ENCODE data around the gene MLLT11.

Gene MLLT11, protein sequence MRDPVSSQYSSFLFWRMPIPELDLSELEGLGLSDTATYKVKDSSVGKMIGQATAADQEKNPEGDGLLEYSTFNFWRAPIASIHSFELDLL

DNA sequence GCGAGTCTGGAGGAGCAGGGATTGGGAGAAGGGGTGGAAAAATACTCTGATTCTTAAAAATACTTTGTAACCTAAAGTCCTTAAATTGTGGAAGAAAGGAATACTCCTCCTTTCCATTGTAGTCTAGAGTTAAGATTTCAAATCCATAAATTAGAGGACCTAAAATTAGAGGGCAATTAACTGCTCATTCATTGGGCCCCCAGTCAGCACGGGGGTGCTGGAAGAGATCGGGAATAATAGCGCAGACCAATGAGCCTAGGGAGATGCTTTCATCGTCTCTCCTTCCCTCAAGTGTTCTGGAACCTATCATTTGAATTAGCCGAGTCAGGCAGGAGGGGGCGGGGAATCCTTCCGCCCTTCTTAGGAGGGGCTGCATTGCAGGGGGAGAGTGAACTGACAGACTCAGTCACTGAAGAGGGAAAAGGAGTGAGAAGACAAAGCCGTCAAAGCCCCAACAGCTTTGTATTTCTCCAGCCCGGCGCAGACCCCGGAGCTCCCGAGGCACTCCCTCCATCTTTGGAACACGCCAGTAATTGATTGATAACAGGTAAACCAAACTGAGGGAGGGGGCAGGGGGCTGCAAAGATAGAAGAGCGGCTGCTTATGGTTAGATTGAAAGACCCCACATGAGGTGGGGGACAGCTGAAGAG lies at the start of gene MLLT11:
TSS of gene MLLT11 (plus strand) at position 391 of the 650 bp plus-strand sequence. CDS start 6,828 bp downstream, outside the sequence.
- DNase-seq: no peak

DNA sequence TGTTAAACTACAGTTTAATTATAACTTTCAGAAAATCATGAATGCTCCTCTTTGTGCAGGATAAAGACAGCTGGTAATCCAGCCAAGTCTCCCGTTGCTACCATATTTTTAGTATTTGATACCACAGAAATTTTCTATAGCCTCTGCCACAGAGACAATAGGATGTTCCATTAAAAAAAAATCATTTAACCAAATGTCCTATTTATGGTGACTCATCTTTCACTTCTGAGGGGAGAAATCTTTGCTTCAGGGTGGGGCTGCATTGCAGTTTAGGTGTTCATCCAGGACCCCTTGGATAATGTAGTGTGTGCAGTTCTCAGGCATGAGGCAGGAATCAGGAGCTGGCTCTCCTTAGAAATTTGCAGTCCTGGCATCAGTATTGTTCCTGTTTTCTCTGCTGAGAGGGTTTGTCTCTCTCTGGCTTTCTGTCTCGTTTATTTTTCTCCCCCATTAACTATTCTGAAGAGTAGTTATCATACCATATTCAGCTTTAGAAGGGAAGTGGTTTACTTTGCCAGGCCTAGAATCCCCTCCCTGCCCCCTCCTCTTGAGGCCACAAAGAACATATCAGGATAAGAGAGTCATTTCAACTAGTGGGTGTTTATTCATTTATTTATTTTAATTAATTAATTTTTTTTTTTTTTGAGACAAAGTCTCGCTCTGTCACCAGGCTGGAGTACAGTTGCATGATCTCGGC lies 48.9 kb upstream of the MLLT11 start:
- no peak for DNase-seq

DNA sequence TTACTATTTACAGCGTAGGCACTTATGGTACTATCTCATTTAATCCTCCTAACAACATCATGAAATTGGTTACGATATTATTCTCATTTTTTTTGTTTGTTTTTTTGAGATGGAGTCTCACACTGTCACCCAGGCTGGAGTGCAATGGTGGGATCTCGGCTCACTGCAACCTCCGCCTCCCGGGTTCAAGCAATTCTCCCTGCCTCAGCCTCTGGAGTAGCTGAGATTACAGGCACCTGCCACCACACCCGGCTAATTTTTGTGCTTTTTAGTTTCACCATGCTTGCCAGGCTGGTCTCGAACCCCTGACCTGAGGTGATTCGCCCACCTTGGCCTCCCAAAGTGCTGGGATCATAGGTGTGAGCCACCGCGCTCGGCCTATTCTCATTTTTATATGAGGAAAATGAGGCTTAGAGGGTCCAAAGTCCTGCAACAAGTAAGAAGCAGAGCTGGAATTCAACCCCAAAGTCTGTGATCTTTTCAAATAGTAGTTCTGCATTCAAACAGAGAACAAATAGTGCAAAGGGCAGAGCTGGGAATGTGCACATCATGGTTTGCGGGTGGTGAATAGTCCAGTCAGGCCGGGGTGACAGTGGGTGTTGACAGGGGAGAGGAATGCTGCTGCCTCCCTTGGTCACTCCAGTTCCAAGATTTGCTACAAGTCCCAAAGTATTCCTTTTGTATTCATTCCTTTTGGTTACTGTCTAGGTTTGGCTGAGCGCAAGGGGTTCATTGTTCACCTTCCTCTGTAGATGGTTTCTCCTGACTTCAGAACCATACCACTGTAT lies 47.3 kb upstream of the MLLT11 start:
- DNase-seq: no peak

DNA sequence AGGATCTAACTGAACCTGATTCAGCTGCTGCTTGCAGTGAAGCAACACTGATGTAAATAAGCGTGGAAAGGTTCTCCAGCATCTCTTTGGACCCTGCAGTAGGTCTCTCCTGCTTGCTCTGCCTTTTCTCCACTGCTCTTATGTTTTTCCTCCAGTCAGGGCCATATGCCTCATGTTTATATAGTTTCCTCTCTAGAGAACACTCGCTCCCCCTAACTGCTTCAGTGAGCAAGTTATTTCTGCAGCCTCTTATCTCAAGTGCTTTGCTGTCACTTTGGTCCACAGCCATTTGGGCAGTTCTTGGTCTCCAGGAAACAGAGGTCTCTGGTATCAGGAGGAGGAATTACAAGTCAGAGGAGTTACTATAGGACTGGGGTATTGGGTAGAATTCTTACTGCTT lies 46.7 kb upstream of the MLLT11 start:
- no peak for DNase-seq

DNA sequence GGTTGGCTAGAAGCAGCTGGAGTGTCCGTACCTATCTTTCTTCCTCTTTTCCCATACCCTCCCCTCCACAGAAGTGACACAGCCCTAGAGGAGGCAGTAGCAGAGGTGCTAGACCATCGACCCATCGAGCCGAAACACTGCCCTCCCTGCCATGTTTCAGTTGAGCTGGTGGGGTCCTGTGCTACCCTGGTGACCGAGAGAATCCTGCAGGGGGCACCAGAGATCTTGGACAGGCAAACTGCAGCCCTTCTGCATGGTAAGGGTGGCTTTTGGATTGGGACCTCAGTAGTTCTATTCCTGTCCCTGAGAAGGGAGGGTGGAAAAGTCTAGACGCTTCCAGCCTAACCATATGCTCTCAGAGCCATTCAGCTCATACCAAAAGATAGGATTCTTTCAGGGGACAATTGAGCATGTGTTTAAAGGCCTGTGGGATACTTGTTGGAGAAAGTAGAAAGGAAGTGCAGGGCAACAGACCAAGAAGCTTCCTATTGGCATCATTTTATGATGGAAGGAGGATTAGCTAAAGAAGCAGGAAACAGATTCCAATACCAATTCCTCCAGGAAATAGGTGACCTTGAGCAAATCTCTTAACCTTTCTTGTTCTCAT lies 35.6 kb upstream of the MLLT11 start:
- DNase-seq: peak; percentile 86

DNA sequence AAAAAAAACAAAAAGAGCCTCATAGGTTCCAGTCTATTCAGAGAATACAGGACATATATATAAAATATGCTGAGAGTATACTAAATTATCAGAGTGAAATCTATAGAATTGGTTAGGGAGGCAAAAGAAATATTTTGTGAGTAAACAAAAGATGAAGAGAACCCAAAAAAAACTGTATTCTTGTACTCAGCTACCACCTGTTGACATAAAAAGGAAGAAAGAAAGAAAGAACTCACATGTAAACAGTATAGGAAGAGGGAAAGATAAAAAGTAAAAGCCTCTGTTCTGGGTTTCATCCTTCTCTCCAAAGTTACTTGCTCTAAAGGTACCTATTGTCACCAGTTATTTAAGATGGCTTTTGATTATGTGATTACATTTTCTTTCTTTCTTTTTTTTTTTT lies 33.7 kb upstream of the MLLT11 start:
- DNase-seq: no peak

DNA sequence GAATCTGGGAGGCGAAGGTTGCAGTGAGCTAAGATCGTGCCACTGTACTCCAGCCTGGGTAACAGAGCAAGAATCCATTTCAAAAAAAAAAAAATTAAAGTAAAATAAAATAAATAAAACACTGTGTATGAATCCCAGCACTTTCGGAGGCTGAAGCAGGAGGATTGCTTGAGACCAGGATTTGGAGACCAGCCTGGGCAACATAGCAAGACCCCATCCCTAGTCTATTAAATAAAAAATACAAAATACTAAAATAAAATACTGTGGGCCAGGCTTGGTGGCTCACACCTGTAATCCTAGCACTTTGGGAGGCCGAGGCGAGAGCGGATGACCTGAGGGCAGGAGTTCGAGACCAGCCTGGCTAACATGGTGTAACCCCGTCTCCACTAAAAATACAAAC lies 28.0 kb upstream of the MLLT11 start:
- no peak for DNase-seq

DNA sequence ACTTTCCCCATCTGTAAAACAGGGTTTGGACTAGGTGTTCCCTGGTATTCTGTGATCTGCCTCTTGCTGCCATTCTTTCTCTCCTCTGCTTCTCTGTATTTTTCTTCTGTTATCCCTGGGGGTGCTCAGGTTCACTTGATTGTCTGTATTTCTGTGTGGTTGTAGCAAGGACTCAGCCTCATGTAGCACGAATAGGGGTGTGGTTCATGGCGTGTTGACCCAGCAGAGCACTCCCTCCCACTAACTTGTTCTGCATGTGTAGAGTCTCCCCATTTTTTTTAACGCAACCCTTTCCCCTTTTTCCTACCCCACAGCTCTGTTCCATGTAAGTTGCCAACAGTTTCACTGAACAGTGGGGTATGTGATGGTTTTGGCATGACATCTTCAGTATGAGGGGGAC lies 25.0 kb upstream of the MLLT11 start:
- DNase-seq: no peak

DNA sequence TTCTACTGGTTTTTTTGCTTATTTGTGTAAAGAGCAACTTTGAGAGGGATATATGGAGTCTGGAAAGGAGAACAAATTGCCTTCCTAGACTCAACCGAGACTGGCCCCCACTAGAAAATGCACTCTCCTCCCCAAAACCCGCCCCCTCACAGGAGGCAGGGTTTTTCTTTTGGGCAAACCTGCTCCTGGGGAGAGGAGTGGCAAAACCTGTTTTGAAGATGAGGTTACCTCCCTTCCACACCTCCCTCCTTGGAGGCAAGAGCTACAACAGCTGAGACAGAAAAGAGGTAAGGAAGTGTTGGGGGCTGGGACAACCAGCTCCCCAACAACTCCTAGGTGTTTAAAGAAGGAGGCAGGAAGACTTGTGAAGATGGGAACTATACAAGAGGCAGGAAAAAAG lies 23.8 kb upstream of the MLLT11 start, which contains the start of gene BNIPL:
TSS of gene BNIPL (plus strand) at position 231 of the 400 bp plus-strand sequence. CDS start at position 371, 140 bp downstream.
- DNase-seq: no peak

DNA sequence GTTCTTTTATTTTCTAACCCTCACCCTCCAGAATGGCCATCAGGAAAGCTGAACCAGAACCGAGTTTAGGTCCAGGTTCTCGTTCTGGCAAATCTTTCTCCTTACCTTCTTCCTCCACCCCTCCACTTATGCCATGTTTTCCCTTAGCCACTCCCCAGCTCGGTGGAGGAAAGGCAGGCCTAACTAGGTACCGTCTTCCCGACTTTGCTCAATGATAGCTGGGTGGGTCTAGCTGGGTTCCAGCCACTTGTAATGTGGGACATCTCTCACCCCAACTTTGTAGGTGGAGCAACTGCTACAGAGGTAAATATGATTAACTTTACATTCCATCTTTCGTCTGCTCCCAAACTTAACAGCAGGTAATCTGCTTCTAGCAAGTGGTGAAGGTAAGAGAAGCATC lies 23.2 kb upstream of the MLLT11 start:
- no peak for DNase-seq

DNA sequence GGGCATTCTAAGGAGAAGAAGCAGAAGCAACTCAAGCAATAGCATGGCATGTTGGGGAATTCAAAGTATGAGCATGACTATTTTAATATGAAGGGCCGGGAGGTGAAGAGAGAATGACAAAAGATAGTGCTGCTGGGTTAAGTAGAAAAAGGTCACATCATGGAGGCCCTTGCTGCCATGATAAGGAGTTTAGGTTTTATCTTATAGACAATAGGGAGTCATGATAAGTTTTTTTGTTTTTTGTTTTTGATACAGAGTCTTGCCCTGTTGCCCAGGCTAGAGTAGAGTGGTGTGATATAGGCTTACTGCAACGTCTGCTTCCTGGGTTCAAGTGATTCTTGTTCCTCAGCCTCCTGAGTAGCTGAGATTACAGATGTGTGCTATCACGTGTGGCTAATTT lies 20.7 kb upstream of the MLLT11 start:
- no peak for DNase-seq

DNA sequence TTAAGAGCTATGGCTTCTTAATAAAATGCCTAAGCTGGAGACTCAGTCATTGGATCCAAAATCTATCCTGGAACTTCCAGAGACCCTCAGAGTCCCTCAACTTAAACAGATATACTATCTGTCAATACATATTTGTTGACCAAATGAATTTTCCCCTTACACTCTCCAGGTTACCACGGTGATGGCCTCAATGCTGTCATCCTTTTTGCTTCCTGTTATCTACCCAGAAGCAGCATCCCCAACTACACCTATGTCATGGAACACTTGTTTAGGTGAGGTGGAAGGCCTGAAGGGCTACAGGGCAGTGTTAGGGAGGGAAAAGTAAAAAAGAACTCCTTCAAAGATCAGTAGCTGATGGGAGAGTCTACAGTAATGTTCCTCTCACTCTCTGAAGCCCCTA lies 17.0 kb upstream of the MLLT11 start:
- no peak for DNase-seq

DNA sequence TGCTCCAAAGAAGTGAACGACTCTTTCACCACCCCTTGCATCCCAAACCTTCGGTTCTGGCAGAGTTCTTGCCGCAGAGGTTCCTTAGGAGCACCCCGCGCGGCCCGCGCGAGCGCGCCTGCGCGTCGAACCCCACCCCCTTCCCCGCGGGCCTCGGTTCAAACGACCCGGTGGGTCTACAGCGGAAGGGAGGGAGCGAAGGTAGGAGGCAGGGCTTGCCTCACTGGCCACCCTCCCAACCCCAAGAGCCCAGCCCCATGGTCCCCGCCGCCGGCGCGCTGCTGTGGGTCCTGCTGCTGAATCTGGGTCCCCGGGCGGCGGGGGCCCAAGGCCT lies 12.6 kb upstream of the MLLT11 start, which contains the start of gene C1orf56:
TSS of gene C1orf56 (plus strand) at position 161 of the 334 bp plus-strand sequence. CDS start at position 258, 97 bp downstream.
- peak; percentile 59 for DNase-seq

DNA sequence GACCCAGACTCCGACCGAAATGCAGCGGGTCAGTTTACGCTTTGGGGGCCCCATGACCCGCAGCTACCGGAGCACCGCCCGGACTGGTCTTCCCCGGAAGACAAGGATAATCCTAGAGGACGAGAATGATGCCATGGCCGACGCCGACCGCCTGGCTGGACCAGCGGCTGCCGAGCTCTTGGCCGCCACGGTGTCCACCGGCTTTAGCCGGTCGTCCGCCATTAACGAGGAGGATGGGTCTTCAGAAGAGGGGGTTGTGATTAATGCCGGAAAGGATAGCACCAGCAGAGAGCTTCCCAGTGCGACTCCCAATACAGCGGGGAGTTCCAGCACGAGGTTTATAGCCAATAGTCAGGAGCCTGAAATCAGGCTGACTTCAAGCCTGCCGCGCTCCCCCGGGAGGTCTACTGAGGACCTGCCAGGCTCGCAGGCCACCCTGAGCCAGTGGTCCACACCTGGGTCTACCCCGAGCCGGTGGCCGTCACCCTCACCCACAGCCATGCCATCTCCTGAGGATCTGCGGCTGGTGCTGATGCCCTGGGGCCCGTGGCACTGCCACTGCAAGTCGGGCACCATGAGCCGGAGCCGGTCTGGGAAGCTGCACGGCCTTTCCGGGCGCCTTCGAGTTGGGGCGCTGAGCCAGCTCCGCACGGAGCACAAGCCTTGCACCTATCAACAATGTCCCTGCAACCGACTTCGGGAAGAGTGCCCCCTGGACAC lies 12.1 kb upstream of the MLLT11 start:
- DNase-seq: peak; percentile 61

DNA sequence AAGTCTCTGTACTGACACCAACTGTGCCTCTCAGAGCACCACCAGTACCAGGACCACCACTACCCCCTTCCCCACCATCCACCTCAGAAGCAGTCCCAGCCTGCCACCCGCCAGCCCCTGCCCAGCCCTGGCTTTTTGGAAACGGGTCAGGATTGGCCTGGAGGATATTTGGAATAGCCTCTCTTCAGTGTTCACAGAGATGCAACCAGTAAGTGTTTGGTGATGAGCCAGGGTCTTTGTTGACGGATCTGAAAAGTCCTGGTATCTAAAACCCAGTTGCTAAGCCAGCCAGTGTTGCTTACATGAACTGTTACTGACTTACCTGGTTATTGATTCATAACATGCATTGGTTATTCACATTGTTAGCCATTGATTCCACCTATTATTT lies 11.6 kb upstream of the MLLT11 start:
- no peak for DNase-seq

DNA sequence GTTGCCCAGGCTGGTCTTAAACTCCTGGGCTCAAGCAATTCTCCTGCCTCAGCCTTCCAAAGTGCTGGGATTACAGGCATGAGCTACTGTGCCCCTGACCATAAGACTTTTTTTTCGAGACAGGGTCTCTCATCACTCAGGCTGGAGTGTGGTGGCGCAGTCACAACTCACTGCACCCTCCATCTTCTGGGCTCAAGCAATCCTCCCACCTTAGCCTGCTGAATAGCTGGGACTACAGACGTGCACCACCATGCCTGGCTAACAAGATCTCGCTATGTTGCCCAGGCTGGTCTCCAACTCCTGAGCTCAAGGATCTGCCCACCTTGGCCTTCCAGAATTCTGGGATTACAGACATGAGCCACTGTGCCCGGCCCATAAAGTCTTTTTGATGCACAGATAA lies 10.7 kb upstream of the MLLT11 start:
- no peak for DNase-seq

DNA sequence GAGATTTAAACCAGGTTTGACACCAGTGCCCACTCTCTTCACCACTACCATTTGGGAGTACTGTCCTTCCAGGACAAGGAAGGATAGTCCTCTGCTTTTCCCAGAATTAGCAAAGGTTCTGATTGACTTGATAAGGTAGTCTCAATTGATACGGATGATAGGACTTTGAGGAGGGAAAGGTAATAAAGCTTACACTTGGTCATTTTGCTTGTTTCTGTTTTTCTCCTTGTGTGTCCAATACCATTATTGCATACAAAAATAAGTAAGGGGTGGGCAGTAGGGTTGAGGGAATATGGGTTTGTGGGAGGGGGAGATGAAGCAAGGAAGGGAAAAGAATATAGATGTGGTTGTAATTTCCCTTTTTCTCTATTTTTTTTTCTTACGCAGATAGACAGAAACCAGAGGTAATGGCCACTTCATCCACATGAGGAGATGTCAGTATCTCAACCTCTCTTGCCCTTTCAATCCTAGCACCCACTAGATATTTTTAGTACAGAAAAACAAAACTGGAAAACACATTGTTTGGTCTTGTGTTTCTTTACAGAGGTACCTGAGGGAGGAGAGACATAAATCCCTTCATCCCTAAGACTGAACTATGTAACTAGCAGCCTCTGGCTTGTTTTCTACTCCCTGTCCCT lies 10.0 kb upstream of the MLLT11 start:
- no peak for DNase-seq

DNA sequence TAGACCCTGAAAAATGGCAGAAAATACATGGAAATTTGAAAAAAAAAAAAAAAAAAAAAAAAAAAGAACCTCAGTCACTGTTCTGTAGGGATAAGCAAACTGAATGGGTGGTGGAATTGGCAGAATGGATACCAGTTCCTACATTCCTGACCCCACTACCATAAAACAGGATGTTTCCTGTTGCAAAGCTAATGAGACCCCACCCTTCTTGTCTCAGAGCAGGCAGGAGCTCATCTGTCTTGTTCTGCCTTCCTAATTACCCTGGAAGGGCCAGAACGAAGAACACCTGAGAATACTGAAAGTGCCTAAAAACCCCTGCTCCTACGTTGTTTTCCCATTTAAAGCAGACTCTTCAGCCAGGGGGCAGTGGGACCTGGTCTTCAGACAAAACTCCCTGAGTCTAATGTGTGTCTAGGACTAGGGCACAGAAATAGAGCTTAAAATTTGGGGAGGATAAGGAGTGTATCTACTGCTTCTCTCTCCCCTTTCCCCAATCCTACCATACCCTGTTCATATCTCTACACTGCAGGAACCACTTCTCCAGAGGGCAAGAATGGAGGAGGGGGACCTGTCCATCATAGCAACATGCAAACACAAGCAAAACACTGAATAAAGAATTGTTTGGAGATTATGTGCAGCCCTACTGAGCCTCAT lies 8.7 kb upstream of the MLLT11 start:
- DNase-seq: no peak

DNA sequence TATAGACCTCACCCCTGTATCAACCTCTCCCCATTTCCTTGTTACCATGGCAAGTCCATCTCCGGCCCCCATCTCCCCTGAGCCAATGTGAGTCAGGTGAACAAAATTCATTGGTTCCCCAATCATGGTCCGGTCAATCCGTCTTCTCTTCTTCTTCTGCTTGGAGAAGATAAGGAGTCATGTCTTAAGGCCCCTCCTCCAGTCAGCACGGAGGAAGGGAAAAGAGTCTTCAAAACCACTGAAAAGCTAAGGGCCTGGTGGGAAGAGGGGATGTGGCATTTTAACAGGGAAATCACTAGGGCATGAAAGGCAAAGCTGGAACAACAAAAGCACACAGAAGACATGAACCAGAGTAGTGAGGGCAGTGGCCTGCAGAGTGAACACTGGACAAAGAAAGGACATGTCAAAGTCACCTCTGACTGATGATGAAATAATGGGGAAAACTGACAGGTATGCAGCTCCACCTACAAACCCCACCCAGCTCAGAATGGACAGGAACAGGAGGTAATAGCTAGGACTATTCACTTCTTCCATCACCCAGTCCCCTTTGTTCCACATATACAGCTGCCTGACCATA lies 5.1 kb upstream of the MLLT11 start:
- no peak for DNase-seq

DNA sequence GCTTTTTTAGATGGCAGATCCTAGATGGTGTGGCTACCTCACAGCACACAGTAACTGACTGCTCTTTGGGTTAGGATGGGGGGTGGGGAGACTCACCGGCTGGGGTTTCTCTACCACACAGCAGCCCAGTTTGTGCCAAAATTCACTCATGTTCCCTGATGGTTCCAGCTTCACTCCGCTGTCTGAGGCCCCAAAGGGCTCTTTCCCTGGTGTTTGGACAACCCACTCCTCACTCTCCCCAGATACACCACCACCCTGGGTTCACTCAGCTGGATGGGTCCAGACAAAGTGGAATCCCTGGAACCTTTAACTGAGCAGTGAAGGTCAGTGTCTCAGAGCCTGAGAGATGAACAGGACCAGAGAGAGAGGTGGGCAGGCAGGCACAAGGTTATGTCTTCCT lies 4.6 kb upstream of the MLLT11 start:
- no peak for DNase-seq

DNA sequence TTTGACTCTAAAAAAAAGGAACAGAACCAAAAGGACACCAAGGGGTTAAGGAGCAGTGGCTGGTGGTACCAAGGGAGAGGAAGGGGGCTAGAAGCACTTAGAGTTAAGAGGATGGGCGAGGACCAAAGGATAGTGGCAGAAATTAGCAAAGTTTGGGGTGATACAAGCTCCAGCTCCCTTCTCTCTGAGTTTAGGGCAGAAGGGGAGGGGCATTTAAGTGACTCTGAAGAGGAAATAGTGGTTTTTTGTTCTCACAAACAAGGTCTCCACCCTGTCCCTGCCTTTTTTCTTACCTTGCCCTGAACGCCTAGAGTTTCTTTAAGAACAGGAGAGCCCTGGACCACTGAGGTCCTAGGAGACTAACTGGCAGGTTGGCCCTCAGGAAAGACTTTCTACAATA lies 4.0 kb upstream of the MLLT11 start:
- peak; percentile 49 for DNase-seq

Measured in CD4-positive, alpha-beta T cell treated with Interleukin-15 for 1 hour (primary cell).